ENCODE data around the gene ADK.

ADK gene

DNA sequence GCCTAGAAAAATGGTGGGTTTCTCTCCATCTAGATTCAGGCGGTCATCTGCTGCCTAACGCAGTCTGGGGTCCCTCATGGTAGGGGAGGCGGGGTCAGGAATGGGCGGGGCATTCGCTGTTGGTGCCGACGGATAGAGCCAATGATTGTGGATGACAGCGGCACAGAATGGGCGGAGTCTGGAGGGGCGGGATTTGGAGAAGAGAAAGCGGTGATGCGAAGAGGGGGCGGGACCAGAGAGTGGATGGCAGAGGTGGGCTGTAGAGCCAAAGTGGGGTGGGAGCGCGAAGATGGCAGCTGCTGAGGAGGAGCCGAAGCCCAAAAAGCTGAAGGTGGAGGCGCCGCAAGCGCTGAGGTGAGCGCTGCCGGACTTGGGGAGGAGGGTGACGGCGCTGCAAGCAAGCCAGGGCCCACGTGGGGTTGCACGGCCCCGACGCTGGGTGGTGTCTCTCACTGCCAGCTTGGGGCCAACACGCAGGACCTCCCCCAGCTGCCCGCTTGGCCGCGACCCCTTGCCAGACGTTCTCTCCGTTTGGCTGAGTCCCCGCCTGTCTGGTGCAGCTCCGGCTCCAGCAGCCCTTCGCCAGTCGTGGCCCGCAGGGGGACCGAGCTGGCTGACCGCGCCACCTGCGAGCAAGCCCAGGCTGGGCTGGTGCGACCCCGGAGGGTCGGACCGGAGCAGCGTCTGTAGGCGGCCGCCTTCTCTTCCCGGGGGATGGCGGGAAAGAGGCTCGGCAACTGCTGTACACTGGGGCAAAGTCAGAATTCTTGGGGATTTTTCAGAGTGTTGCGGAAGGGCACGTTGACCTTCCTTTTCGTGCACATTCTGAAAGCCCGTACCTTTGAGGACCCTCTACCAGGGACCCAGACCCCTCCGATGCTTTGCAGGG lies at the start of gene ADK:
Gene ADK, plus strand, starts transcription at position 232 of the 889 bp plus-strand sequence. Its CDS starts 58 bp downstream, at position 290.
- peak within 1 kb of the TSS; percentile 82 for H3K9ac ChIP-seq
- H3K4me3 ChIP-seq (IDR thresholded peaks at IDR 0.05; ENCODE audit: insufficient read depth, low read depth, low read length): peak within 1 kb of the TSS; percentile 25
- peak within 1 kb of the TSS; percentile 63 for H2AFZ ChIP-seq (ENCODE audit: low read depth)
- peak within 1 kb of the TSS; percentile 96 for H3K4me2 ChIP-seq
- no peaks in the 10 kb centered on the region for H3K36me3 ChIP-seq (ENCODE audit: insufficient read depth)
- H4K20me1 ChIP-seq (ENCODE audit: insufficient read depth): 0 out of 2 replicates have a peak, but pooled peaks cover 6% of the 10 kb centered on the region
- H3K27ac ChIP-seq: peak within 1 kb of the TSS; percentile 74
- TF ChIP-seq, protein P1, sequence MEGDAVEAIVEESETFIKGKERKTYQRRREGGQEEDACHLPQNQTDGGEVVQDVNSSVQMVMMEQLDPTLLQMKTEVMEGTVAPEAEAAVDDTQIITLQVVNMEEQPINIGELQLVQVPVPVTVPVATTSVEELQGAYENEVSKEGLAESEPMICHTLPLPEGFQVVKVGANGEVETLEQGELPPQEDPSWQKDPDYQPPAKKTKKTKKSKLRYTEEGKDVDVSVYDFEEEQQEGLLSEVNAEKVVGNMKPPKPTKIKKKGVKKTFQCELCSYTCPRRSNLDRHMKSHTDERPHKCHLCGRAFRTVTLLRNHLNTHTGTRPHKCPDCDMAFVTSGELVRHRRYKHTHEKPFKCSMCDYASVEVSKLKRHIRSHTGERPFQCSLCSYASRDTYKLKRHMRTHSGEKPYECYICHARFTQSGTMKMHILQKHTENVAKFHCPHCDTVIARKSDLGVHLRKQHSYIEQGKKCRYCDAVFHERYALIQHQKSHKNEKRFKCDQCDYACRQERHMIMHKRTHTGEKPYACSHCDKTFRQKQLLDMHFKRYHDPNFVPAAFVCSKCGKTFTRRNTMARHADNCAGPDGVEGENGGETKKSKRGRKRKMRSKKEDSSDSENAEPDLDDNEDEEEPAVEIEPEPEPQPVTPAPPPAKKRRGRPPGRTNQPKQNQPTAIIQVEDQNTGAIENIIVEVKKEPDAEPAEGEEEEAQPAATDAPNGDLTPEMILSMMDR (conservative IDR thresholded peaks at IDR 0.05; ENCODE audit: low read depth, low read length): no peak
- peaks cover 38% of the 10 kb centered on the region for H3K4me1 ChIP-seq (ENCODE audit: low read depth, poor library complexity, severe bottlenecking)
- peaks cover 83% of the 10 kb centered on the region for H3K79me2 ChIP-seq (ENCODE audit: insufficient read depth, low read depth)
- H3K27me3 ChIP-seq (ENCODE audit: insufficient read depth, low read depth): no peaks in the 10 kb centered on the region

DNA sequence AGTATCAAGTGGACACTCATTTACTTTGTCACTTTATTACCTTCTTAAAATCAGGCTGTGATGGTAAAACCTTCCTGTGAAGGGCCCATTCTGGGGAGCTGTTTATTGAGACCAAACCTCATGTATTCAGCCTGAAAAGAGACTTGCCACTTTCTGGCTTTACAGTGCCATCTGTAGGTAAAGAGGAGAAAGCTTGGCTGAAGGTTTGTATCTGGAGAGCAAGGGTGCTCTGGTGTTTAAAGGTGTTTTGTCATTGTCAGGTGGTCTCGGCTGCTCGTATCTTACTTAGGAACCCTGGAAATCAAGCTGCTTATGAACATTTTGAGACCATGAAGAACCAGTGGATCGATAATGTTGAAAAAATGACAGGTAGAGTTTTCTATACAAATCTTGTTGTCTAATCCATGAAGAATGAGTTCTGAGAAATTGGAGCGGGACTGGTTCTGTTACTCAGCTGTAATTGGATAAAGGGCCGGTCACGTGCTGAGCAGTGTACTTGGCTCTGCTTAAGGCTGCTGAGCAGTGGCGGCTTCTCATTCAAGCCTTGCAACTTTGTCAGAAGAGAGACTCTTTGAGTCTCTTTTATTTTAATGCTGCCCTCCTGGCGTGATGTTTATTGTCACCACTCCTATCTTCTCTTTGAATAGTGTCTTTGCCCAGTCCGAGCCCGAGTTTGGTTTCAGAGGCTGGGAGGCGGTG lies 47.3 kb upstream of the ADK start:
- no peak overlapping the region for H3K4me3 ChIP-seq (IDR thresholded peaks at IDR 0.05; ENCODE audit: insufficient read depth, low read depth, low read length)
- H3K27ac ChIP-seq: no peak overlapping the region
- H4K20me1 ChIP-seq (ENCODE audit: insufficient read depth): no peaks in the 10 kb centered on the region
- H3K9ac ChIP-seq: no peak overlapping the region
- H2AFZ ChIP-seq (ENCODE audit: low read depth): no peak overlapping the region
- H3K4me2 ChIP-seq: no peak overlapping the region
- H3K36me3 ChIP-seq (ENCODE audit: insufficient read depth): no peaks in the 10 kb centered on the region
- H3K79me2 ChIP-seq (ENCODE audit: insufficient read depth, low read depth): no peaks in the 10 kb centered on the region
- no peaks in the 10 kb centered on the region for H3K27me3 ChIP-seq (ENCODE audit: insufficient read depth, low read depth)
- no peaks in the 10 kb centered on the region for H3K4me1 ChIP-seq (ENCODE audit: low read depth, poor library complexity, severe bottlenecking)
- TF ChIP-seq, protein P1 (conservative IDR thresholded peaks at IDR 0.05; ENCODE audit: low read depth, low read length): peak; percentile 69

DNA sequence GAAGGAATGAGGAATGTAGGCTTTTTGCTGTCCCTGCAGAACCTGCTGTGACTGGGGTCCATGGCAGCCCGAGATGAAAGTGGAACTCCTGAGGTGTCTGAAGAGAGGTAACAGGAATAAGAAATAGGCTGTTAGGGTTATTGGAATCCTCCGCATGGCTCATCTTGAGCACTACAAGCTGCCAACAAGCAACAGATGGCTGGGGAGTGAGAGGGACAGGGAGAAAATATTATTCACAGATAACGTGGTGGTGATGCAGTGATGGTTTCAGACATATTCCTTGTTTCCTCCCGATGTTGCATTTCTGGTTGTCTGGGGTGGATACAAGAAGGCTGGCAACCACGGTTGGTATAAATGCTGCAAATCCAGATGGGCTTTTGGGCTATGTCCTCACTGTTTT lies 46.5 kb upstream of the ADK start:
- no peak overlapping the region for H3K4me2 ChIP-seq
- H3K79me2 ChIP-seq (ENCODE audit: insufficient read depth, low read depth): no peaks in the 10 kb centered on the region
- no peak overlapping the region for H3K9ac ChIP-seq
- no peak overlapping the region for H3K4me3 ChIP-seq (IDR thresholded peaks at IDR 0.05; ENCODE audit: insufficient read depth, low read depth, low read length)
- no peaks in the 10 kb centered on the region for H3K4me1 ChIP-seq (ENCODE audit: low read depth, poor library complexity, severe bottlenecking)
- no peak overlapping the region for H3K27ac ChIP-seq
- no peaks in the 10 kb centered on the region for H4K20me1 ChIP-seq (ENCODE audit: insufficient read depth)
- no peak overlapping the region for H2AFZ ChIP-seq (ENCODE audit: low read depth)
- TF ChIP-seq, protein P1 (conservative IDR thresholded peaks at IDR 0.05; ENCODE audit: low read depth, low read length): no peak
- H3K27me3 ChIP-seq (ENCODE audit: insufficient read depth, low read depth): no peaks in the 10 kb centered on the region
- H3K36me3 ChIP-seq (ENCODE audit: insufficient read depth): no peaks in the 10 kb centered on the region

DNA sequence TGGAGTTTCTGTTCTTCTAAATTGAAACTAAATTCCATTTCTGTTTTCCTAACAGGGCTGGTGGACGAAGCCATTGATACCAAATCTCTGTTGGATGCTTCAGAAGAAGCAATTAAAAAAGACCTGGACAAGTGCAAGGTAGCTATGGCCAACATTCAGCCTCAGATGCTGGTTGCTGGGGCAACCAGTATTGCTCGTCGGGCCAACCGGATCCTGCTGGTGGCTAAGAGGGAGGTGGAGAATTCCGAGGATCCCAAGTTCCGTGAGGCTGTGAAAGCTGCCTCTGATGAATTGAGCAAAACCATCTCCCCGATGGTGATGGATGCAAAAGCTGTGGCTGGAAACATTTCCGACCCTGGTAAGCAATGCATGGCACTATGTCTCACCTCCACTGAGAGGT lies 46.0 kb upstream of the ADK start:
- Histone ChIP-seq H2AFZ (ENCODE audit: low read depth) (no peak overlapping the region), H3K4me1 (ENCODE audit: low read depth, poor library complexity, severe bottlenecking) (peaks cover 2% of the 10 kb centered on the region), H3K27me3 (ENCODE audit: insufficient read depth, low read depth) (no peaks in the 10 kb centered on the region), H3K36me3 (ENCODE audit: insufficient read depth) (no peaks in the 10 kb centered on the region), H3K79me2 (ENCODE audit: insufficient read depth, low read depth) (no peaks in the 10 kb centered on the region), H3K4me2 (no peak overlapping the region), H3K4me3 (IDR thresholded peaks at IDR 0.05; ENCODE audit: insufficient read depth, low read depth, low read length) (no peak overlapping the region), H3K27ac (no peak overlapping the region), H4K20me1 (ENCODE audit: insufficient read depth) (no peaks in the 10 kb centered on the region), H3K9ac (no peak overlapping the region)
- TF ChIP-seq, protein P1 (conservative IDR thresholded peaks at IDR 0.05; ENCODE audit: low read depth, low read length): no peak
